HG03196 (cell line): Measurements from ENCODE around the gene PXDN.

ENCODE experiments used
- ATAC-seq: cut with Tn5 transposase; IDR thresholded peaks from one replicate; pipeline ENCODE4 v1.9.1; 2021; ENCODE audit not compliant: unreplicated experiment

PXDN gene

DNA sequence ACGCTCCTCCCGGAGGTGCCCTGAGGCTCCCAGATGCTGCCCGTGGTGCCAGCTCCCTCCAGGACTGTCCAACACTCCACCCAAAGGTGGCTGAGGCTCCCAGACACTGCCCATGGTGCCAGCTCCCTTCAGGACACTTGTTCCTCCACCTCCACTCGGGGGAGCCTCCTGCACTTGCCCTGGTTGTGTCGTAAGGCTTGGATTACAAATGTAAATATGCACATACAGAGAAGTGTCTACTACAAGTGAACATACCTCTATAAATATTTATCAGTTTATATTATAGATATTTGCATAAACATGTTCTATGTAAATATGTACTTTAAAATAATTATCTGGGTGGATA, 143.3 kb downstream of the PXDN start:
- no peak for ATAC-seq

DNA sequence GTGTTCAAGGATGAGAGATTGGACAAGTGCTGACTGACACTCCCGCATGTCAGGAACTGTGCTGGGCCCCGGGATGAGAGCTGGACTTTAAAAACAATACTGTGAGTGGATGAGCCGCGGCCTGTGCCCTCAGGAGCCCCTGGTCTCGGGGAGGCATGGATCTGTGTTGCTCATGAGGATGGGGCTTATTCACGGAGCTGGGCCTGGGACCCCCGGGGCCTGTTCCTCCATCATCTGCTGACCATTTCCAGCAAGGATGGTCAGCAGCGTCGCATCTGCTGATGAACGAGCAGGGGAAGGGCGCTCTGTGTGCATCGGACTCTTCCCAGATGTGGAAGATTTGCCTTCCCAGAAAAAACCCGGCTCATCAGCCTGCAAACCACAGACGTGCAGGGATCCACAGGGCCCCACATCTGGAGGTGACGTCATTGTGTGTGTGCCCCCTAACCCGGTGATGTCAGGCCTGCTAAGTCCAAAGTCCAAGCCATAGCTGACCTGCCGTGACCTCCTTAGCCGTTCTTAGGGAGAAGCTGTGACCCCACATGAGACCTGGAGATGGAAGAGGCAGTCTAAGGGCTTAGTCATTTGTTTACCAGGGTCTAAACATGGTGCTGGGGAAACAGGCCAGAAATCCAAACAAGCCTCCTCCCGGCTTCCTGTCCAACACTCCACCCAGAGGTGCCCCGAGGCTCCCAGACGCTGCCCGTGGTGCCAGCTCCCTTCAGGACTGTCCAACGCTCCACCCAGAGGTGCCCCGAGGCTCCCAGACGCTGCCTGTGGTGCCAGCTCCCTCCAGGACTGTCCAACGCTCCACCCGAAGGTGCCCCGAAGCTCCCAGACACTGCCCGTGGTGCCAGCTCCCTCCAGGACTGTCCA, 143.9 kb downstream of the PXDN start:
- ATAC-seq = no peak

DNA sequence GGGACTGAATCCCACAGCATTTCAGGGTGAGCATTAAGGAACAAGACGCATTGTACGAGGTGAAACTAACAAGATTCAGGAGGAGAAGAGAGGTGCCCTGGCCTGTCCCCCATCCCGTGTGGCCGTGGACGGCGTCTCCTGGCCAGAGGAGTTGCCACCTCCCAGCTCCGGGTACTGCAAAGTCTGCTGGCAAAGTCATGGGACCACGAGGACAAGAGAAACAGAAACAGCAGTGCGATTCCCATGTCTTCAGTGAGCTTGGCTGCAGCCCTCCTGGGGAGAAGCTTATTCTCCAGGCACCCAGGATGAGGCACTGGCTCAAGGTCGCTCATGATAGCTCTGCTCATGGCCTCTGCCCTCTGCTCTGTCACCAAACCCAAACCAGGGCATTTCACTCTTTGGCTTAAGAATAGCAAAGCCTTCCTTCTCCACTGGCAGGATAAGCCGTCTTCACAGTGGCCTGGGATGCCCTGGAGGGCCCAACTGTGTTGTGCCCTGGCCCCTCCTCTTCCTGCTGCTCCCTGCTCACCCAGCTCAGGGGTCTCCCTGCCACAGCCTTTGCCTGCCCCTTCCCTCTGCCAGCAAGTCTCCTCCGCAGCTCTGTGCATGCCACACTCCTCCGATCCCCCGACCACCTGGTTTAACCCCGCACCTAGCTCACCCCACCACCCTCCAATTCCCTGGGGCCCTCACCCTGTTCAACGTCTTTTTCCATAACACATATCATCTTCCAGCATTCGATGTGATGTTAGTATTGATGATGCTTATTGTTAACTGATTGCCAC, 144.8 kb downstream of the PXDN start:
- no peak for ATAC-seq

DNA sequence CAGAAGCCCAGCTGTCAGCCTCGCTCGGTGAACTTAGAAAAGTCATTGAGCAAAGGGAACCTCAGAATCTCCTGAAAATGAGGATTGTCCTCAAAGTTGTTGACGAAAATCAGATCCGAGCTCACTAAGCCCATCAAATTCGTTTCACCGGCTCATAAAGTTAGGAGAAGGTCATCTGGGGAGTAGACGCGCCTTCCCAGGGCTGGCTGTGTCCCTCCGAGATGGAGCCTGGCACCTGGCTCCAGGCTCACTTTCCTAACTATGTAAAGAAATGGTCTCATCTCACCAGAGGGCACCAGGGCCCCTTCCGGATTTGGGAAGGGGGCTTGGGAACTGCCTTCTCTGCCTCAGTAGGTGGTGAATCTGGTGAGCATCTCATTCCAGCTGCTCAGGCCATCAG, 145.5 kb downstream of the PXDN start:
- ATAC-seq = no peak

DNA sequence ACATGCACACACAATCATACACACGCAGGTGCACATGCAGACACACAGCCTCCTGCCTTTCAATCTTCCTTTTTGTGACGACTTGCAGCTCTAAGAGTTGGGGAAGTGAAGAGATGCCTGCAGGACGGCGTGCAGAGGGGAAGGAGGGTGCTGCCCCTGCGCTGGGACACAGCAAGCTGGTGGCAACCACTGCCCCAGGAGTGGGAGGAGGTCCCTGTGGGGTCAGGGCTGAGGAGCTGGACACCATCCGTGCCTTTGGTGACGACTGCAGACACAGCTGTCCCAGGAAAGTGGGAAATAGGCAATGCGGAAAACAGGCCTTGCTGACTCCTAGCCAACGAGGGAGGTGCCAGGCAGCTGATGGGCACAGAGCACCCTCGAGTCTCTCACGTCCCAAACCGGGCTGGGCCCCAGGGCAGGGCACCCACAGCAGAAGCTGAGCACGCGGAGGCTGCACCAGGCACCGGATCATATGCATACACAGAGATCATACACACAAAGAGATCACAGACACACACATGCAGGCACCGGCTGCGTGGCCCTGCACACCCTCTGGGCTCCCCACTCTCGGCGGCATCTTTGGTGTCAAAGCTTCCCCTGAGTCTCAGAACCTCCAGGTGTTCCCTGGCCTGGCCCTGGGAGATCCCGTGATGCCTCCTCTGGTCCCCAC, 146.1 kb downstream of the PXDN start:
- ATAC-seq = no peak

DNA sequence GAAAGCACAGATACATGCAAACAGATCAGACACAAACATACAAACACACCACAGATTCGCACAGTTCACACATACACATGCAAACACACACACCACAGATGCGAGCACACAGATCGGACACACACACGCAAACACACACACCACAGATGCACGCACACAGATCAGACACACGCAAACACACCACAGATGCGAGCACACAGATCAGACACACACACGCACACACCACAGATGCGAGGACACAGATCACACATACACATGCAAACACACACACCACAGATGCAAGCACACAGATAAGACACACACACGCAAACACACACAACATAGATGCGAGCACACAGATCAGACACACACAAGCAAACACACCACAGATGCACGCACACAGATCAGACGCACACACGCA, 149.0 kb downstream of the PXDN start:
- ATAC-seq = no peak

DNA sequence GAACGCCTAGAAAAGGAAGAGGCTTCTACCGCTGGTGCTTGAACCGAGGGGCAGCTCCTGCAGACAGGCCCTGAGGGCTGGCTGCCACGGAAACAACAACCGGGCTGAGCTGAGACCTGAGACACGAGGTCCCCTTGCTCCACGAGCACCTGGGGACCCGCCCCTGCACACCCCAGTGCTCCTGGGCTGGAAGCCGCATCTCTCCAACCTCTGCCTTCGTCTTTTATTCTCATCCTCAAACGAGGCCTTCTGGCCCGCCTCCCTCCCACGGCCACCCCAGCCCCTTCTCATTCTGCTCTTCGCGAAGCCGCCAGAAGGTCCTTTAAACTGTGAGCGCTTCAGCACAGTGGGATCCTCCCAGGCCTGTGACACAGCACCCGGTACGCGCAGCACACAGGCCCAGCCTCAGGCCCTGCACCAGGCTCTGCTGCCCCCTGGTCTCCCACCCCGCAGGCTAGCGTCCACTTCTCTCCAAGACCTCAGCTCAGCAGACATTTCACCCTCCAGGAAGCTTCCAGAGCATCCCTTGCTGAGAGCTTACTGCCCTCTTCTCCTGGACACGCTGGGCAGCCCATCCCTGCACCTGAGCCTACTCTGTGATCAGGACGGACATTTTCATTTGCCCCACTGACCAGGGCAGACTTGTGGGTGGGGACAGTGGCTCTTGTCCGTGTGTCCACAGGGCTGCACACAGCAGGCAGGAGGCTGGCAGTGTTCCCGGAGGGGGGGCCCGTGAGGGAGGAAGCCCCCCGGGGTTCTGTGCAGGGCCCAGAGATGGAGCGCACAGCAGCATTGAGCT, 149.7 kb downstream of the PXDN start:
- no peak for ATAC-seq

DNA sequence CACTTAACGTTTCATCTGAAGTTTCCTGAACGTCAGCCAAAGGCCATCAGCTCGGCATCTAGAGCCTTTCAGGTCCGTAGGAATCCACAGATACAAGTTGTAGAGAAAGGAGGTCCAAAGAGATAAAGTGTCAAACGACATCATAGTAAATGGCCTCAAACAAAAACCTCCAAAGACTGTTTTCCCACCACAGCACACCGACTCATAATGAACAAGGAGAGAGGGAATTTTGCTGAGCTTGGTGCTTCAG, 150.3 kb downstream of the PXDN start:
- ATAC-seq = no peak

DNA sequence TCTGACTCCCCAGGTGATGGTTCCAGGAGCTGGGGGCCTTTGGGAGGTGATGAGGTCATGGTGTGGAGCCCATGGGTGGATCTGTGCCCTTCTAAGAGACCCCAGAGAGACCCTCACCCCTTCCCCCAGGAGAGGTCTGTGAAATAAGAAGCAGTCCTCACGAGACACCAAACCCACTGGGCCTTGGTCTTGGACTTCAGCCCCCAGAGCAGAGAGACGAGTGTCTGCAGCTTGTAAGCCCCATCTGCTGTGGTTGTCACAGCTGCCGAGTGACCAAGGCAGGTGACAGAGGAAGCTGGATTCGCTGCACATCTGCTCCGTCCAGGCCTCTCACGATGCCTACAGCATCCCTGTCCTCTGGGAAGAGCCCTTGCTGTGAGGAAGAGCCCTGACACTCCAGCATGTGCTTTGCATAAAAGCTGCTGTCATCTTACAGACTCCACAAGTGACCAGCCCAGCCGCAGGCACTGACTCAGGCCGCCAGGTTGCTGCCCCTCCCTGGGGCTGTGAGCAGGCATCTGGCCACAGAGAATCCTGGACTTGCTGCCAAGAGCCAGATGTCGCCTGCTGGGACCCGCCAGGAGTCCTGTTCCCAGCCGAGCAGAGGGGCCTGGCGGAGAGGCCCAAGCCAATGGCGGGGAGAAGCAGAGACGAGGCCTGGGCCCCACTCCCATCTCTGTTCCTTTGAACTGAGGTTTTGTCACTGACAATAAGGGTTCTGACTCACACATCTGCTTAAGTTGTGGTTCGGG, 150.8 kb downstream of the PXDN start:
- ATAC-seq = no peak

DNA sequence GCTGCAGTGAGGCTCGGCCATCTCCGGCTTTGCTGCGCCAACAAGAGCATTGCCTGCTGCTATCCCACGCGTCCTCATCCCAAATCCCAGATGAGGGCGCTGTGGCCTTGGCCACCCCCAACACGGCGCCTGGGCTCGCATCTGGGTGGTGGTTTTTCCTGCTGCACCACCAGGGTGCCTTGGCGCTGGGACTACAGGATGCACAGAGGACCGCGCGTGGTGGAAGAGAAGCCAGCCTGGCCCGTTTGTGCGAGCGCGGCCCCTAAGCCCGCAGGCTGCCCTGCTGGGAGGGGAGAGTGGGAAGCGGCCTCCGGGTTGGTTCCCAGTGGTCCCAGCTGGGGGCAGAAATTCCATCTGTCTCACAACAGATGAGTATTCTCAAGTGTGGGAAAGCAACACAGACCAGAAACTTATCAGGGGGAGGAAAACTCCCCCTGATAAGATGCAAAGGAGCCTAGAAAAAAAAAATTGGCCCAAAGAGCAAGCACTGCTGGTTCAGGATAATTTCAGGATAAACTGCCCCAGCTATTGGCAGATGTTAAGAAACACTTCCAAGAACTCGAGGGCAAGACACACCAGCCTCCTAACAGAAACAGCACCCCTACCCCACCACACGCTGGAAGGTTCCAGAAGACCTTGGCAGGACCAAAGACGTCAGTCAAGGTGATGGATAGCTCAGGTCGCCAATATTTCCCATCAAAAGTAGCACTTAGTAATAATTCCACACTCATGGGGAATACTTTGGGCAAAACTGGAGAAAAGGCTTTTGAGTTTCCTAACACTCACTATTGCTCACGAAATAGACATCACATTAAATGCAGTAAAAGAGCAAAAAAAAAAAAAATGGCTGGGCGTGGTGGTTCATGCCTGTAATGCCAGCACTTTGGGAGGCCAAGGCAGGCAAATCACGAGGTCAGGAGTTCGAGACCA, 152.1 kb downstream of the PXDN start:
- no peak for ATAC-seq

DNA sequence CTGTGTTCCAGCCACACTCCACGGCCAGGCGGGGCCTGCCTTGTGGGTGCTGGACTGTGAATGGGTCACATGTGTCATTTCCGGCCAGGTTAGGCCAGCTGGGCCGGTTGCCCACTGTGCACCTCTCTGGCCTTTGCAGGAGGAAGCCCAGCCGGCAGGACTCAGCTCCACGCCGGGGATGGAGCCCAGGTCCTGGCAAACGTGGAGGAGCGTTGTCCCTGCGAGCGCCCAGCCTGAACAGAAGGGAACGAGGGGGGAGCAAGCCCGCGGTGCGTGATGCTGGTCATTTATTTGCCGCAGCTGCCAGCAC, 152.9 kb downstream of the PXDN start:
- no peak for ATAC-seq

DNA sequence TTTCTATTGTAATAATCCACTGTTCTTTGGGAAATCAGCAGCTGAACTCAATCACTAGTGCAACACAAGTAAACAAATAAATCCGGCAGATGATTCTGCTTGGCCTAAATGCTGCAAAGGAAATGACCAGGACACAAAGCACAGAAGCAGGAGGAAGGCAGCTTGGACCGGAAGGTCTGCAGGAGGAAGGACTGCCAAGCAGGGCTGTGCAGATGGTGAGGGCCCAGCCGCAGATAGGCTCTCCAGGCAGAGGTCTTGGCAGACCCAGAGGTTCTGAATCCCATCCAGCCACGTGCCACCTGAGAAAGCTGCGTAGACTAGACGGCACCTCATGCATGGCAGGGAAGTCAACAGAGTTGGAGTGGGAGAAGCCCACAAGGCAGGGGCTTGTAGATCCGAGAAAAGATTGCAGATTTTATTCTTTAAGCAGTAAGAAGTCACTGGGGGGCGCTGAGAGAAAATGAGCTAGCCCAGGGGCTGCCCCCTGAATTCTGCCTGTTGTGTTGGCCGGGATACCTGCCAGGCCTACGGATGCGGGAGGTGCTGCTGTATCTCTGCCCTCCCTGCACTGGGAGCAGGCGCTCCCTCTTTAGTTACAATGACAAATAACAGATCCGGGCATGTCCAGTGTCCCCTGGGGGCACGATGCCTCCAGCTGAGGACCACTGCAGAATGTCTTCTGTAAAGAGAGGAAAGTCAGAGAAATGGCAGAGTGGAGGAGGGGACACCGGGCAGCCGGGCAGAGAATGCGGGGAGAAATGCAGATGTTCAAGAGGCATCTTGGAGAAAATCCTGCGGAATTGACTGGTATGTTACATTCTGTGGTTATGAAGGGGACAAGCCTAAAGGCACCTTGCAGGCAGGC, 153.5 kb downstream of the PXDN start:
- ATAC-seq = no peak

DNA sequence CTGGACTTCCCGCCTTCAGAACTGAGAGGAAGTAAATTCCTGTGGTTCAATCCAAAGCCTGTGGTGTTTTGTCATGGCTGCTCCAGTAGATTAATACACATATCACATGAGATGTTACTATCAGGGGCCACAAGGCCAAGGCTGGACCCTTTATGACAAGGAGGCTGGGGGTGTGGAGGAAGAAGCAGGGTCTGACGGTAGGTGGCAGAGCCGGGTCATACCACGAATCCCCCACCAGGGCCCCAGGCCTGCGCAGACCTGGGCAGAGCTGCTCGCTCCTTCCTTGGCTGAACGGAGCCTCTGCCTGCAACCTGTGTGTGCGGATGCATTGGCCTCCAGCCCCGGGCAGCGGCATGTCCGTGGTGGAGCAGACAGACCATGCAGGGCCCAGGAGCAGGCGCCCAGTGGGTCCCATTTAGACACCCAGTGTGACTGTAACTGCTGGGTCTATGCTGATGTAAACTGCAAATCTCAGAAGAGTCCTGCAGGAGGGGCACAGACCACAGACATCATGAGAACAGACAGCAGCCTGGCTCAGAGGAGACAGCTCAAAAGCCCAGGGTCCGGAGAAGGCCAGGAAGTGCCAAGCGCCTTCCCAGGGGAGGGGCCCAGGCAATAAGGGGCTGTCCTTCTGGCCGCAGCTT, 155.2 kb downstream of the PXDN start:
- no peak for ATAC-seq

DNA sequence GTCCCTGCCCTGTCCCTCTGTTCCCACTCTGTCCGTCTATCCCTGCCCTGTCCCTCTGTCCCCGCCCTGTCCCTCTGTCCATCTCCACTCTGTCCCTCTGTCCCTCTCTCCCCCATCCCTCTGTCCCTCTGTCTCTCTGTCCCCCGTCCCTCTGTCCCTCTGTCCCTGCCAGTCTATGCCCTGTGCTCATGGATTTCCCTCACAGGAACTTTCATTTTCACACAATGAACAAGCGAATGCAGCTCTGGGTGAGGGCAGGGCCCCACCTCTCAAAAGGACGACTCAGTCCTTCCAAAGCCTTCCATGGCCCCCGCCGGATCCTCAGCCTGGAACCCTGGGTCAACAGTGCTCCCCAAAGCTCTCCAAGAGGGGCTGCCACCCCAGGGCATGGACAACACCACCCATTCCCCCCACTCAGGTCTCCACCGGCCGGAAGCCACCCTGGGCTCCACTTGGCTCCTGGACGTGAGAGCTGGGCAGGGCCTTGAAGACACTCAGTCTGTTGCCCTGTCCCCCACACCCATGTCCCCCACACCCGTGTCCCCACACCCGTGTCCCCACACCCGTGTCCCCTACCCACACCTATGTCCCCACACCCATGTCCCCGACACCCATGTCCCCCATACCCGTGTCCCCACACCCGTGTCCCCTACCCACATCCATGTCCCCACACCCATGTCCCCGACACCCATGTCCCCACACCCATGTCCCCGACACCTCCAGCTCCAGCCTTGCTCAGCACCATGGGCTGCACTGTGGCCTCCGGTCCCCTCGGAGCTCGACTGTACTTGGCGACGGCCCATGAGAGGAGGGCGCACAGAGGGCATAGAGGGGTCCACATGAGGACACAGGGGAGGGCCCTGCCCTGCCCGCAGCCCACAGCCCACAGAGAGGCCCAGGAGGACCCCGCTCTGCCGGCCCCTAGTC, 156.0 kb downstream of the PXDN start:
- ATAC-seq = no peak

DNA sequence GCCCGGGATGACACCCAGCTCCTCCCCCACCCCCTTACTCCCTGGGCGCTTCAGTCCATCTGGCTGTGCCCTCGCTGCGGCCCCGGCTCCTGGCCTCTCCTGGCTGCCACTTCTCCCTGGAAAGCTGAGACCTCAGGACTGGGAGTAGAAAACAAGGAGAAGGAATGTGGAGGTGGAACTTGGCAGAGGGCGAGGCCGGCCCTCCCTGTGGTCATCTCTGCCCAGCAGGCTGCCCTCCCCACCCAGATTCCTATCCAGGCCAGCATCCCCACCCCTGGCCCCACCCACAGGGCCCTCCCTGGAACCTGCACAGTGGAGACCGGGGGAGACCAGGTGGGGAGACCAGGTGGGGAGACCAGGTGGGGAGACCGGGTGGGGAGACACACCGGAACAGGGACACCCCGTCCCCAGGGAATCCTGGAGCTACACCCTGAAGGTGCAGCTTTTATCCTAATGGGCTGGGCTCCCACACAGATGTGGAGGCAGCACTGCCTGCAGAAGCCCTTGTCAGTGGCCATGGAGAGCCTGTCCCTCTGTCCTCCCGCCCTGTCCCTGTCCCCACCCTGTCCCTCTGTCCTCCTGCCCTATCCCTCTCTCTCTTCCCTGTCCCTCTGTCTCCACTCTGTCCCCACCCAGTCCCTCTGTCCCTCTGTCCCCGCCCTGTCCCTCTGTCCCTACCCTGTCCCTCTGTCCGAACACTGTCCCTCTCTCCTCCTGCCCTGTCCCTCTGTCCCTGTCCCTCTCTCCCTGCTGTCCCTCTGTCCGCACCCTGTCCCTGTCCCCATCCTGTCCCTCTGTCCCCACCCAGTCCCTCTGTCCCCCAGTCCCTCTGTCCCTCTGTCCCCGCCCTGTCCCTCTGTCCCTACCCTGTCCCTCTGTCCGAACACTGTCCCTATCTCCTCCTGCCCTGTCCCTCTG, 157.1 kb downstream of the PXDN start:
- no peak for ATAC-seq

DNA sequence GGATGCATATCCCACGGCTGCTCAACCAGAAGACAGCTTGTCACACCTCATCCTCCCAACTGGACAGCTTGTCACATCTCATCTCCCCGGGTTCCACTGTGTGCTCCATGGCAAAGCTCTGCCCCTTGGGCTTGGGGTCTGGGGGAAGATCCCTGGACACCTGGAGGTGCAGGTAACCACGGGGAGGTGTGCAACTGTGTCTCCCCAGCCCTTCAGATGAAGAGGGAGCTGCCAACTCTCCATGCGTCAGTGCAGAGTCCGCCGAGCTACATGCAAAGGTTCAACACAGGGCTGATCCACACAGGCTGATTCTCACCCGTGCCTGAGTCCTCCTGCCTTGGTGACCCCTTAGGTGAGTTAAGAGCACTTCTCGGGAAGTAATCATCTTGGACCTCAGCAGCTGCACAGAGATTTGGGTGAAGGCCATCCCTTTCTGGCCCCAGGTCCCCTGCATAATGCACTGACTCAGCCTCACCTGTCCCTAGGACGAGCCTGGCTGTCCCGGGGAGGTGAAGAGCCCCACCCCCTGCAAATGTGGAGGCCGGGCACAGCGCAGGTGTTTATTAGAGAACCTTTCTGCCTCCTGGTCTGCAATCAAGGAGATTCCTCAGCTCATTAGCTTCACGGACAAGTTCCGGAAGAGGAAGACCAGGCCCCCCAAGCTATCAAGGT, 157.9 kb downstream of the PXDN start:
- no peak for ATAC-seq
